IMR-90 (cell line): ENCODE data around the gene EGLN1. TPM values are rescaled to one million over a fixed set of nuclear protein-coding genes. Genes with fewer than 3 reads are reported as not detected.

Experiments
- ATAC-seq: fragments of 200-7000 bp; cut with Tn5 transposase; 2 replicates; pipeline ENCODE4 v1.9.1; 2020; ENCODE audit warnings: low read depth, mild to moderate bottlenecking, moderate library complexity
- BruUV-seq: library from RNA; stranded (reverse); fragments of 400-500 nt; replicated peaks from 2 replicates; lab custom pipeline; 2021; lab: Mats Ljungman, UMichigan
- CTCF ChIA-PET: fragments of 300-600 bp; formaldehyde crosslinking; extraction: SDS; loops from one replicate; lab custom pipeline; 2021; ENCODE audit warnings: antibody characterized with exemption; lab: Yijun Ruan, JAX
- POLR2A ChIA-PET: fragments of 300-600 bp; sonication (Branson Sonifier 250); formaldehyde crosslinking; loops from one replicate; lab custom pipeline; 2022; ENCODE audit warnings: antibody characterized with exemption; ENCODE audit not compliant: unreplicated experiment; lab: Charles Lee
- DNase-seq: peaks from one replicate; pipeline ENCODE4 v3.0.0; 2013
- H2AFZ ChIP-seq: replicated peaks from 2 replicates; pipeline ENCODE3; 2013; ENCODE audit warnings: low read length, mild to moderate bottlenecking; ENCODE audit not compliant: poor library complexity
- H2AK5ac ChIP-seq: 2 replicates; pipeline ENCODE4 v1.6.1; 2013; ENCODE audit warnings: low read depth, low read length, inconsistent platforms
- H2AK9ac ChIP-seq: replicated peaks from 2 replicates; pipeline ENCODE3; 2013; ENCODE audit warnings: mild to moderate bottlenecking, low read depth, low read length, moderate library complexity; ENCODE audit not compliant: poor library complexity
- H2BK120ac ChIP-seq: 2 replicates; pipeline ENCODE4 v1.6.1; 2013; ENCODE audit warnings: low read depth, low read length, inconsistent platforms
- H2BK15ac ChIP-seq: 3 replicates; pipeline ENCODE4 v1.6.1; 2013; ENCODE audit warnings: low read depth, low read length, inconsistent platforms
- H2BK20ac ChIP-seq: 2 replicates; pipeline ENCODE4 v1.6.1; 2013; ENCODE audit warnings: low read depth, mild to moderate bottlenecking, inconsistent platforms, low read length, moderate library complexity
- H2BK5ac ChIP-seq: 2 replicates; pipeline ENCODE4 v1.6.1; 2013; ENCODE audit warnings: mild to moderate bottlenecking, low read depth, low read length, inconsistent platforms; ENCODE audit not compliant: poor library complexity, severe bottlenecking
- H3K14ac ChIP-seq: replicated peaks from 2 replicates; pipeline ENCODE4 v1.6.1; 2013; ENCODE audit warnings: low read depth, low read length, inconsistent platforms
- H3K18ac ChIP-seq: 2 replicates; pipeline ENCODE4 v1.6.1; 2013; ENCODE audit warnings: low read depth, low read length, control low read depth
- H3K23ac ChIP-seq: 2 replicates; pipeline ENCODE4 v1.6.1; 2013; ENCODE audit warnings: low read depth, low read length, inconsistent platforms
- H3K27ac ChIP-seq: 2 replicates; pipeline ENCODE4 v1.5.1; 2013; ENCODE audit warnings: mild to moderate bottlenecking, control low read depth, low read length; ENCODE audit not compliant: insufficient read depth
- H3K27me3 ChIP-seq: 2 replicates; pipeline ENCODE4 v1.6.1; 2013; ENCODE audit warnings: low read length; ENCODE audit not compliant: control insufficient read depth, insufficient read depth
- H3K36me3 ChIP-seq: 2 replicates; pipeline ENCODE4 v1.6.1; 2013; ENCODE audit warnings: low read length, mixed read lengths; ENCODE audit not compliant: control insufficient read depth, insufficient read depth
- H3K4ac ChIP-seq: 2 replicates; pipeline ENCODE4 v1.6.1; 2013; ENCODE audit warnings: low read depth, low read length, inconsistent platforms
- H3K4me1 ChIP-seq: 2 replicates; pipeline ENCODE4 v1.6.1; 2013; ENCODE audit warnings: low read length, mixed read lengths; ENCODE audit not compliant: control insufficient read depth, insufficient read depth
- H3K4me2 ChIP-seq: 2 replicates; pipeline ENCODE4 v1.6.1; 2013; ENCODE audit warnings: low read depth, mild to moderate bottlenecking, control low read depth, low read length, moderate library complexity
- H3K4me3 ChIP-seq: 2 replicates; pipeline ENCODE4 v1.5.1; 2013; ENCODE audit warnings: low read depth, mild to moderate bottlenecking, control low read depth, low read length, moderate library complexity; ENCODE audit not compliant: insufficient read depth
- H3K56ac ChIP-seq: 2 replicates; pipeline ENCODE4 v1.6.1; 2013; ENCODE audit warnings: low read length, inconsistent platforms; ENCODE audit not compliant: insufficient read depth; ENCODE audit errors: extremely low read depth
- H3K79me1 ChIP-seq, 2 experiments: 2 replicates each; pipeline ENCODE4 v1.6.1; 2013; ENCODE audit warnings: low read length in 2 of 2, inconsistent platforms in 1 of 2, low read depth in 1 of 2
- H3K9ac ChIP-seq: 2 replicates; pipeline ENCODE4 v1.6.1; 2013; ENCODE audit warnings: low read depth, low read length, control low read depth
- H3K9me1 ChIP-seq: 2 replicates; pipeline ENCODE4 v1.6.1; 2013; ENCODE audit warnings: low read length, inconsistent platforms; ENCODE audit not compliant: insufficient read depth
- H3K9me3 ChIP-seq: 2 replicates; pipeline ENCODE4 v1.6.1; 2013; ENCODE audit warnings: low read length; ENCODE audit not compliant: control insufficient read depth, insufficient read depth
- H4K20me1 ChIP-seq: 2 replicates; pipeline ENCODE4 v1.6.1; 2013; ENCODE audit warnings: low read length, inconsistent platforms; ENCODE audit not compliant: insufficient read depth
- H4K5ac ChIP-seq: 2 replicates; pipeline ENCODE4 v1.6.1; 2013; ENCODE audit warnings: mild to moderate bottlenecking, low read depth, low read length, control low read depth
- H4K8ac ChIP-seq, 2 experiments: 2 replicates each; pipeline ENCODE4 v1.6.1; 2013; ENCODE audit warnings: low read depth in 2 of 2, low read length in 2 of 2, control low read depth in 1 of 2, inconsistent platforms in 1 of 2
- H4K91ac ChIP-seq: 2 replicates; pipeline ENCODE4 v1.6.1; 2013; ENCODE audit warnings: low read depth, low read length, inconsistent platforms; ENCODE audit not compliant: insufficient read depth
- BHLHE40 ChIP-seq: fragments of 150-350 bp; IDR thresholded peaks from 2 replicates; pipeline ENCODE4 v1.6.1; 2016; ENCODE audit warnings: mild to moderate bottlenecking, low read depth, low read length
- ELK1 ChIP-seq: fragments of 150-350 bp; IDR thresholded peaks from 2 replicates; pipeline ENCODE4 v1.6.1; 2016; ENCODE audit warnings: low read depth, mild to moderate bottlenecking, low read length, moderate library complexity, borderline replicate concordance
- FOS ChIP-seq: fragments of 150-350 bp; IDR thresholded peaks from 2 replicates; pipeline ENCODE4 v1.6.1; 2016; ENCODE audit warnings: low read depth, low read length
- MAFK ChIP-seq: IDR thresholded peaks from 2 replicates; pipeline ENCODE4 v1.6.1; 2012; ENCODE audit warnings: low read depth, low read length, improper control_type of control experiment
- NFE2L2 ChIP-seq: fragments of 150-350 bp; IDR thresholded peaks from 2 replicates; pipeline ENCODE4 v1.6.1; 2016; ENCODE audit warnings: low read depth, mild to moderate bottlenecking, low read length
- RCOR1 ChIP-seq: IDR thresholded peaks from 2 replicates; pipeline ENCODE4 v1.6.1; 2012; ENCODE audit warnings: mild to moderate bottlenecking, low read length, improper control_type of control experiment; ENCODE audit not compliant: insufficient replicate concordance
- RFX5 ChIP-seq: IDR thresholded peaks from 2 replicates; pipeline ENCODE4 v1.8.0; 2012; ENCODE audit warnings: low read depth, mild to moderate bottlenecking, low read length, moderate library complexity
- SMC3 ChIP-seq: fragments of 150-350 bp; IDR thresholded peaks from 2 replicates; pipeline ENCODE4 v1.6.1; 2016; ENCODE audit warnings: low read depth, mild to moderate bottlenecking, antibody characterized with exemption, low read length, moderate library complexity
- USF2 ChIP-seq: fragments of 150-350 bp; IDR thresholded peaks from 2 replicates; pipeline ENCODE4 v1.6.1; 2017; ENCODE audit warnings: mild to moderate bottlenecking, antibody characterized with exemption, low read length, low read depth
- dilution Hi-C: fragments of 300-500 bp; cut with HindIII; formaldehyde crosslinking; loops from one replicate; pipeline ENCODE4 v1.14.3; 2018; ENCODE audit warnings: low sequenced_read_pairs; ENCODE audit not compliant: unreplicated experiment
- in situ Hi-C: fragments of 300-500 bp; cut with MboI; formaldehyde crosslinking; loops from 3 replicates; pipeline ENCODE4 v1.14.3; 2019; ENCODE audit warnings: low sequenced_read_pairs, inconsistent platforms, mixed read lengths
- intact Hi-C: fragments of 100-400 bp; cut with micrococcal nuclease; formaldehyde crosslinking; loops from 2 replicates; pipeline ENCODE4 v1.10.0; 2022
- polyA plus RNA-seq, 3 experiments: library from polyadenylated mRNA; depleted of rRNA; stranded (reverse); fragments of >200 nt; gene quantifications; 2 replicates each; pipeline ENCODE4 v1.2.3, GENCODE V29; 2012; ENCODE audit warnings: low replicate concordance in 1 of 3
- total RNA-seq: library from RNA; depleted of rRNA; stranded (reverse); fragments of >200 nt; gene quantifications from 2 replicates; pipeline ENCODE4 v1.2.3, GENCODE V29; 2012
- TF ChIP-seq, protein P1 (sequence below): conservative IDR thresholded peaks from 2 replicates; pipeline ENCODE4 v1.5.1; 2012; ENCODE audit warnings: mild to moderate bottlenecking, low read depth, low read length, improper control_type of control experiment

Gene EGLN1
- total and polyA plus RNA-seq, 2 of the 4 experiments (the other 2 are of a cell fraction), result 25.7 to 26.9 TPM

DNA sequence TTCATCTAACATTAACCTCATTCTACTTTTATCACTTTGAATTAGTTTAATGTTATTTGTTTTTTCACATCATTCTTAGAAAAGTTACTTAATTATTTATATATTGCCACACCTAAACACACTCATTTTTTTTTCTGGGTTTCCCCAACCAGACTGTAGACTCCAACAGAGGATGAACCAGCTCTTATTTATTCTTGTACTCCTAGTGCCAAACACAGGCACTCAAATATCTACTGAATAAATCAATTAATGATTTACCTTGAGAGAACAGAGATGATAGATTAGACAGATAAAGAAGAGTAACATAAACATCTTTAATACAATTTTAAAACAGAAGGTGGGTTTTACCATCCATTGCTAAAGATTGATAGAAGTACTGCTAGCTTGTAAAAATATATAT is 35.6 kb downstream of the EGLN1 start:
- no peak overlapping the region for H4K5ac ChIP-seq
- ATAC-seq (no peak), DNase-seq (no peak)
- peaks cover 26 to 86% of the 10 kb centered on the region in 2 experiments for H3K79me1 ChIP-seq
- H2BK5ac ChIP-seq, result no peak overlapping the region
- no peak overlapping the region for H4K8ac ChIP-seq
- BruUV-seq, result no TSS peak
- H3K56ac ChIP-seq, result no peak overlapping the region
- H4K20me1 ChIP-seq, result peaks cover 60% of the 10 kb centered on the region
- no peak overlapping the region for H2BK120ac ChIP-seq
- no peak overlapping the region for H3K4me3 ChIP-seq
- no peak overlapping the region for H2BK15ac ChIP-seq
- H3K18ac ChIP-seq, result no peak overlapping the region
- H2AK5ac ChIP-seq, result no peak overlapping the region
- in situ Hi-C loops, result no loop called here
- intact Hi-C loops, result no loop called here
- no peak overlapping the region for H3K4ac ChIP-seq
- H3K27me3 ChIP-seq, result no peaks in the 10 kb centered on the region
- POLR2A ChIA-PET, result no interaction called here
- no peaks in the 10 kb centered on the region for H3K9me3 ChIP-seq
- H3K14ac ChIP-seq, result no peak overlapping the region
- peaks cover 5% of the 10 kb centered on the region for H3K4me1 ChIP-seq
- CTCF ChIA-PET, result interaction anchor here (0.7 kb wide), 1 partner anchor 30 kb away, joined by 3 read pairs; no protein-coding TSS in a partner anchor
- H2AK9ac ChIP-seq, result no peak overlapping the region
- H3K9me1 ChIP-seq, result peaks cover 18% of the 10 kb centered on the region
- H4K91ac ChIP-seq, result no peak overlapping the region
- no peak overlapping the region for H3K9ac ChIP-seq
- no peak overlapping the region for H2AFZ ChIP-seq
- H3K23ac ChIP-seq, result no peak overlapping the region
- H3K27ac ChIP-seq, result no peak overlapping the region
- no peaks in the 10 kb centered on the region for H3K36me3 ChIP-seq
- H2BK20ac ChIP-seq, result no peak overlapping the region
- H3K4me2 ChIP-seq, result no peak overlapping the region
- dilution Hi-C loops, result no loop called here
- TF ChIP-seq RCOR1, result no peak
- TF ChIP-seq, protein P1, sequence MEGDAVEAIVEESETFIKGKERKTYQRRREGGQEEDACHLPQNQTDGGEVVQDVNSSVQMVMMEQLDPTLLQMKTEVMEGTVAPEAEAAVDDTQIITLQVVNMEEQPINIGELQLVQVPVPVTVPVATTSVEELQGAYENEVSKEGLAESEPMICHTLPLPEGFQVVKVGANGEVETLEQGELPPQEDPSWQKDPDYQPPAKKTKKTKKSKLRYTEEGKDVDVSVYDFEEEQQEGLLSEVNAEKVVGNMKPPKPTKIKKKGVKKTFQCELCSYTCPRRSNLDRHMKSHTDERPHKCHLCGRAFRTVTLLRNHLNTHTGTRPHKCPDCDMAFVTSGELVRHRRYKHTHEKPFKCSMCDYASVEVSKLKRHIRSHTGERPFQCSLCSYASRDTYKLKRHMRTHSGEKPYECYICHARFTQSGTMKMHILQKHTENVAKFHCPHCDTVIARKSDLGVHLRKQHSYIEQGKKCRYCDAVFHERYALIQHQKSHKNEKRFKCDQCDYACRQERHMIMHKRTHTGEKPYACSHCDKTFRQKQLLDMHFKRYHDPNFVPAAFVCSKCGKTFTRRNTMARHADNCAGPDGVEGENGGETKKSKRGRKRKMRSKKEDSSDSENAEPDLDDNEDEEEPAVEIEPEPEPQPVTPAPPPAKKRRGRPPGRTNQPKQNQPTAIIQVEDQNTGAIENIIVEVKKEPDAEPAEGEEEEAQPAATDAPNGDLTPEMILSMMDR, result no peak
- no peak for TF ChIP-seq MAFK
- TF ChIP-seq SMC3, result no peak
- TF ChIP-seq RFX5, result no peak
- no peak for TF ChIP-seq USF2
- no peak for TF ChIP-seq NFE2L2
- no peak for TF ChIP-seq ELK1
- TF ChIP-seq FOS, result no peak
- TF ChIP-seq BHLHE40, result no peak
